CD1c-positive myeloid dendritic cell (primary cell): ENCODE measurements around the gene SEMA6C.
A peak's percentile ranks its signal among the peaks of the same experiment; 100 is the strongest.
"Not testable (repeated sequence)": the region's sequence is repeated elsewhere in the genome, so short reads cannot be mapped to it uniquely, and the experiment has no call there.

Source experiments
- DNase-seq: peaks from one replicate; pipeline ENCODE4 v3.0.0-alpha.2; 2016; ENCODE audit errors: extremely low spot score

SEMA6C gene

GRCh38 chr1:151130987-151131586, 15.3 kb downstream of the SEMA6C start:
- peak; percentile 71 for DNase-seq

GRCh38 chr1:151128800-151129199, 17.6 kb downstream of the SEMA6C start:
- DNase-seq: no peak

DNA sequence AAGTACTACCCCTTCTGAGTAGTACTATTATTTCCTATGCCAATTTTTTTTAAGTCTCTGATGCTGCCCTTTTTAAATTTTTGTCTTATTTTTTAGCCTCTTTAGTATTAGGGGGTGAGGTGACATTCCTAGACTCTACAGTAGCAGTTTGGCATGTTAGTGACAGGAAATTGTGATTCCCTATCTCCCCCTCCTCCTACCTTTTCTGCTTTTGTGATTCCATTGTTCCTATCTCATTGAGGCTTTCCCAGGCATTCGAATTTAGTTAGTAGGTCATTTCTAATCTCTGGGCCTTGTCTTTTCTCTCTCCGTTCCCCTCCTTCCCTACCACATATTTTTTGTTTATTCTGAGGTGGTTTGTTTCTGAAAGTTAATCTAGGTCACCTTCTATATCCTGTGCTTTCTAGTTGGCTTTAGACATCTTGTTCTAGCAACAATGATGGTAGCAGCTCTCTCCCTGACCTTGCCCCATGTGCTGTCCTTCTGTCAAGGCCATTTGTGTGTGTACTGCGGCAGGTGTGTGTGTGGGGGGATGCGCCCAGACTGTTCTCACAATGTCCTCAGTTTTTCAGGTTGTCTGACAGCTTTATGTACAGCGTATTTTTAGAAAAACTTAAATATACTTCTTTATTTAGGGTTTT, 21.5 kb downstream of the SEMA6C start:
- DNase-seq: no peak

DNA sequence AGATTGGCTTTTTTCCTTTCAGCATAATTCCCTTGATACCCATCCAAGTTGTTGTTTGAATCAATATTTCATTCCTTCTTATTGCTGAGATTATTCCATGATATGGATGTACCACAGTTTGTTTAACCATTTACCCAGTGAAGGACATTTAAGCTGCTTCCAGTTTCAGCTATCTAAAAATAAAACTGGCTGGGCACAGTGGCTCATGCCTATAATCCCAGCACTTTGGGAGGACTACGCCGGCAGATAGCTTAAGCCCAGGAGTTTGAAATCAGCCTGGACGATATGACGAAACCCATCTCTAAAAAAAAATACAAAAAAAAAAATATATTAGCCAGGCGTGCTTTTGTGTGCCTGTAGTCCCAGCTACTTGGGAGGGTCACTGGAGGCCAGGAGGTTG, 32.6 kb downstream of the SEMA6C start:
- no peak for DNase-seq

- no peak for DNase-seq
These were observed 38.1 kb downstream of the SEMA6C start for GRCh38 chr1:151108331-151108730.

GRCh38 chr1:151106894-151107293, 39.5 kb downstream of the SEMA6C start:
- no peak for DNase-seq

DNA sequence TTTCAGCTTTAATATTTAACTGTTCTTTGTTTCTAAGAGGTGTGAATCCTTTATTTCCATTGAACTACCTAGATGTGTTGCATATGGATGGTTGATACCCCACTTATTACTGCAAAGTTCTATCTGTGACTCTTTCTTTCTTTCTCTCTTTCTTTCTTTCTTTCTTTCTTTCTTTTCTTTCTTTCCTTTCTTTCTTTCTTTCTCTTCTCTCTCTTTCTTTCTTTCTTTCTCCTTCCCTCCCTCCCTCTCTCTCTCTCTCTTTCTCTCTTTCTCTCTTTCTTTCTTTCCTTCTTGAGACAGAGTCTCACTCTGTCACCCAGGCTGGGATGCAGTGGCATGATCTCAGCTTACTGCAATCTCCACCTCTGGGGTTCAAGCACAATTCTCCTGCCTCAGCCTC, 41.8 kb downstream of the SEMA6C start:
- DNase-seq: no peak

GRCh38 chr1:151098126-151098525, 48.3 kb downstream of the SEMA6C start:
- no peak for DNase-seq

DNA sequence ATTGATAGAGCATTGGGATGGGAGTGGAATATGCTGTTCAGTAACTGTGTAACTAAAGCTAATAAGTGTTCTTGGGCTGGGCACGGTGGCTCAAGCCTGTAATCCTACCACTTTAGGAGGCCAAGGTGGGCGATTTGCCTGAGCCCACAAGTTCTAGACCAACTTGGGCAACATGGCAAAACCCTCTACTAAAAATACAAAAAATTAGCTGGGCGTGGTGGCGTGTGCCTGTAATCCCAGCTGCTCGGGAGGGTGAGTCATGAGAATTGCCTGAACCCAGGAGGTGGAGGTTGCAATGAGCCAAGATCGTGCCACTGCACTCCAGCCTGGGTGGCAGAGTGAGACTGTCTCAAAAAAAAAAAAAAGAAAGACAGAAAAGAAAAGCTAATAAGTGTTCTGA, 49.0 kb downstream of the SEMA6C start:
- DNase-seq: not testable (repeated sequence)

DNA sequence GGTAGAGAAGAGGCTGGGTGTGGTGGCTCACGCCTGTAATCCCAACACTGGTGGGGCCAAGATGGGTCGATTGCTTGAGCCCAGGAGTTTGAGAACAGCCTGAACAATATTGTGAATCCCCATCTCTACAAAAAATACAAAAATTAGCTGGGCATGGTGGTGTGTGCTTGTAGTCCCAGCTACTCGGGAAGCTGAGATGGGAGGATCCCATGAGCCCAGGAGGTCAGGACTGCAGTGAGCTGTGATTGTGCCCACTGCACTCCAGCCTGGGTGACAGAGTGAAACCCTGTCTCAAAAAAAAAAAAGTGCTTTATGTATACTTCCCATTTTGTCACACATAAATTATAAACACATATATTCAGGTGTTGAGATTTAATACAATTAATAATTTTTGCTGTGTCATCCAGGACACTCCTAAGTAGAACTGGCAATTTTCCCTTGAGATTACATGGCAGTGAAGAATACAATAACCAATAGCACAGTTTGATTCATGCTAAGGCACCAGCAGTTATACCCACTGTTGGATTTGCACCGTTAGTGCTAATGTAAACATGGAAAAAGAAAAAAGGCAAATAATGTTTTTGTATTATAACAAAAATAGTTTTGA, 60.4 kb downstream of the SEMA6C start:
- DNase-seq: no peak
